Stimulated activated CD4-positive, alpha-beta T cell treated with anti-CD3 and anti-CD28 coated beads, TNF-alpha, amount 100 ng/mL, for 48 hours (primary cell): ENCODE measurements around the gene FYN.

Experiments used
- DNase-seq, 3 donors: peaks; one replicate each; pipeline ENCODE4 v3.0.0-alpha.2; 2020; ENCODE audit warnings: low read depth in 3 of 3

The FYN gene

GRCh38 chr6:111748231-111748647 lies 125.0 kb downstream of the FYN start:
- no peak for DNase-seq

GRCh38 chr6:111747829-111748228 lies 125.4 kb downstream of the FYN start:
- no peak for DNase-seq

- DNase-seq, result no peak
Measured at GRCh38 chr6:111747396-111747795, 125.9 kb downstream of the FYN start.

GRCh38 chr6:111746983-111747382 lies 126.3 kb downstream of the FYN start:
- no peak for DNase-seq

- no peak for DNase-seq
Measured at GRCh38 chr6:111745636-111746035, 127.6 kb downstream of the FYN start.

GRCh38 chr6:111745186-111745585 lies 128.1 kb downstream of the FYN start:
- DNase-seq, result no peak

- DNase-seq, result no peak
Measured at GRCh38 chr6:111743862-111744692, 129.2 kb downstream of the FYN start.

- no peak for DNase-seq
Measured at GRCh38 chr6:111743360-111743759, 129.9 kb downstream of the FYN start.

GRCh38 chr6:111741177-111741952 lies 131.9 kb downstream of the FYN start:
- DNase-seq, result no peak

- DNase-seq, result no peak
Measured at GRCh38 chr6:111740506-111740905, 132.7 kb downstream of the FYN start.

GRCh38 chr6:111739257-111739696 lies 134.0 kb downstream of the FYN start:
- no peak for DNase-seq

GRCh38 chr6:111738631-111739030 lies 134.6 kb downstream of the FYN start:
- no peak for DNase-seq

GRCh38 chr6:111738156-111738555 lies 135.1 kb downstream of the FYN start:
- DNase-seq, result no peak

GRCh38 chr6:111737065-111737521 lies 136.2 kb downstream of the FYN start:
- peak in 1 of 3 donors; percentile 15 for DNase-seq

GRCh38 chr6:111736005-111736608 lies 137.1 kb downstream of the FYN start:
- DNase-seq, result no peak

- no peak for DNase-seq
Measured at GRCh38 chr6:111734068-111735061, 138.9 kb downstream of the FYN start.

GRCh38 chr6:111732390-111732789 lies 140.9 kb downstream of the FYN start:
- DNase-seq, result no peak

GRCh38 chr6:111731456-111732195 lies 141.6 kb downstream of the FYN start:
- DNase-seq, result no peak

GRCh38 chr6:111730864-111731263 lies 142.4 kb downstream of the FYN start:
- no peak for DNase-seq

- no peak for DNase-seq
Measured at GRCh38 chr6:111727802-111728201, 145.4 kb downstream of the FYN start.
